COLO829 (cell line): ENCODE data around the gene ZNF527.
"Not testable (repeated sequence)": the region's sequence is repeated elsewhere in the genome, so short reads cannot be mapped to it uniquely, and the experiment has no call there.

Experiments used
- DNase-seq: peaks from one replicate; pipeline ENCODE4 v3.0.0; 2012; ENCODE audit warnings: low spot score

ZNF527 gene

GRCh38 chr19:37370880-37371661 lies at the start of gene ZNF527:
TSS of gene ZNF527 (plus strand) at chr19:37371099. CDS start at chr19:37374199, 3,100 bp downstream.
- peak; percentile 85 for DNase-seq

- no peak for DNase-seq
These were observed 41.2 kb upstream of the ZNF527 start for GRCh38 chr19:37329686-37330085.

- DNase-seq: no peak
These were observed 38.1 kb upstream of the ZNF527 start for GRCh38 chr19:37332839-37333238.

GRCh38 chr19:37333457-37333856 lies 37.4 kb upstream of the ZNF527 start:
- peak; percentile 22 for DNase-seq

- peak; percentile 92 for DNase-seq
These were observed 36.5 kb upstream of the ZNF527 start for GRCh38 chr19:37334179-37335071.

GRCh38 chr19:37342753-37343152 lies 28.1 kb upstream of the ZNF527 start:
- no peak for DNase-seq

- no peak for DNase-seq
These were observed 24.8 kb upstream of the ZNF527 start for GRCh38 chr19:37346091-37346490.

- no peak for DNase-seq
These were observed 22.8 kb upstream of the ZNF527 start for GRCh38 chr19:37348060-37348459.

GRCh38 chr19:37353968-37354367 lies 16.9 kb upstream of the ZNF527 start:
- DNase-seq: no peak

GRCh38 chr19:37355901-37356300 lies 15.0 kb upstream of the ZNF527 start:
- no peak for DNase-seq

GRCh38 chr19:37361994-37362393 lies 8.9 kb upstream of the ZNF527 start:
- DNase-seq: no peak

GRCh38 chr19:37362733-37363132 lies 8.2 kb upstream of the ZNF527 start:
- no peak for DNase-seq

GRCh38 chr19:37370386-37370879 lies 466 bp upstream of the ZNF527 start:
- peak; percentile 13 for DNase-seq

- DNase-seq: no peak
These were observed 18.3 kb downstream of the ZNF527 start for GRCh38 chr19:37389234-37389633.

- DNase-seq: not testable (repeated sequence)
These were observed 20.5 kb downstream of the ZNF527 start for GRCh38 chr19:37391399-37391798.

- DNase-seq: no peak
These were observed 30.2 kb downstream of the ZNF527 start for GRCh38 chr19:37401078-37401477.

GRCh38 chr19:37403403-37403802 lies 32.5 kb downstream of the ZNF527 start:
- no peak for DNase-seq

- not testable (repeated sequence) for DNase-seq
These were observed 35.4 kb downstream of the ZNF527 start for GRCh38 chr19:37406140-37406846.

GRCh38 chr19:37412700-37413099 lies 41.8 kb downstream of the ZNF527 start:
- no peak for DNase-seq

GRCh38 chr19:37413313-37414084 lies 42.6 kb downstream of the ZNF527 start:
- no peak for DNase-seq
